KMS-11 (cell line): ENCODE data around the gene NLRP1.
A peak's percentile ranks its signal among the peaks of the same experiment; 100 is the strongest.

ENCODE experiments used
- H2AFZ ChIP-seq: fragments of 200-600 bp; sonication (generic); 2 replicates; pipeline ENCODE4 v1.6.1; 2016; ENCODE audit warnings: antibody characterized with exemption, mixed run types, low read depth
- H3K27ac ChIP-seq: fragments of 200-600 bp; sonication (generic); 2 replicates; pipeline ENCODE4 v1.6.1; 2016; ENCODE audit warnings: mild to moderate bottlenecking, mixed run types
- H3K27me3 ChIP-seq: fragments of 200-600 bp; sonication (generic); 2 replicates; pipeline ENCODE4 v1.6.1; 2017; ENCODE audit warnings: mild to moderate bottlenecking, low read depth, mixed run types, moderate library complexity; ENCODE audit not compliant: insufficient read depth
- H3K36me3 ChIP-seq: fragments of 200-600 bp; sonication (generic); 2 replicates; pipeline ENCODE4 v1.6.1; 2017; ENCODE audit warnings: mild to moderate bottlenecking, mixed run types; ENCODE audit not compliant: insufficient read depth
- H3K4me1 ChIP-seq: fragments of 200-600 bp; sonication (generic); 2 replicates; pipeline ENCODE4 v1.6.1; 2016; ENCODE audit warnings: mild to moderate bottlenecking, low read depth, mixed run types; ENCODE audit not compliant: poor library complexity, severe bottlenecking
- H3K4me2 ChIP-seq: fragments of 200-600 bp; sonication (generic); 2 replicates; pipeline ENCODE4 v1.7.0; 2016; ENCODE audit warnings: mild to moderate bottlenecking, mixed run types
- H3K4me3 ChIP-seq: fragments of 200-600 bp; sonication (generic); IDR thresholded peaks from 2 replicates; pipeline ENCODE4 v1.6.1; 2017; ENCODE audit warnings: low read depth, low read length, mixed read lengths; ENCODE audit not compliant: insufficient read depth
- H3K79me2 ChIP-seq: fragments of 200-600 bp; sonication (generic); 2 replicates; pipeline ENCODE4 v1.6.1; 2016; ENCODE audit warnings: low read depth, mixed run types; ENCODE audit not compliant: insufficient read depth
- H3K9ac ChIP-seq: fragments of 200-600 bp; sonication (generic); 2 replicates; pipeline ENCODE4 v1.6.1; 2016; ENCODE audit warnings: mild to moderate bottlenecking, mixed run types
- H4K20me1 ChIP-seq: fragments of 200-600 bp; sonication (generic); 2 replicates; pipeline ENCODE4 v1.6.1; 2016; ENCODE audit warnings: mild to moderate bottlenecking, mixed run types; ENCODE audit not compliant: insufficient read depth
- CTCF ChIP-seq: fragments of 200-600 bp; sonication (generic); conservative IDR thresholded peaks from 2 replicates; pipeline ENCODE4 v1.6.1; 2017; ENCODE audit warnings: low read depth, mild to moderate bottlenecking, antibody characterized with exemption, low read length, moderate library complexity, mixed read lengths

Gene NLRP1

DNA sequence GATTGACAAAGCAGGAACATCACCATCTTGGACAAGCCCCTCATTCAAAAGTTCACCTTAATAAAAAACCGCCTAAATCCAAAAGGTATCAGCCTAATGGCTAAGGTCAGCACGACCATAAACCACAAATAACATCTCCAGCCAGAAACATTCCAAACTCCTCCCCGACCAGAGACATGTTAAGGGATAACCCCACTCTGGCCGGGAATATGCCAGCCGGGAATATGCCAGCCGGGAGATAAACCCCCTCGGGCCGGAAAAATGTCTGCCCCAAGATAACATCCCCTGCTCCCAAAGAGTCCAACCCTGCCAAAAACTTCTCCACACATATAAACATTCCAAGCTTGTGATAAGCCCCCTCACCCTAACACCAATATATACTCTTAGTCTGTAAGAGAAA is 116.9 kb downstream of the NLRP1 start:
- H3K4me2 ChIP-seq = peak overlapping the region; percentile 33; the same call in 1 of the 2 replicates
- H3K36me3 ChIP-seq = no peaks in the 10 kb centered on the region
- H2AFZ ChIP-seq = no peak overlapping the region
- H3K79me2 ChIP-seq = peaks cover 17% of the 10 kb centered on the region; the same call in 1 of the 2 replicates
- no peak overlapping the region for H3K4me3 ChIP-seq
- H3K27ac ChIP-seq = no peak overlapping the region
- H4K20me1 ChIP-seq = no peaks in the 10 kb centered on the region
- no peaks in the 10 kb centered on the region for H3K4me1 ChIP-seq
- H3K9ac ChIP-seq = no peak overlapping the region
- no peak for TF ChIP-seq CTCF
- no peaks in the 10 kb centered on the region for H3K27me3 ChIP-seq

DNA sequence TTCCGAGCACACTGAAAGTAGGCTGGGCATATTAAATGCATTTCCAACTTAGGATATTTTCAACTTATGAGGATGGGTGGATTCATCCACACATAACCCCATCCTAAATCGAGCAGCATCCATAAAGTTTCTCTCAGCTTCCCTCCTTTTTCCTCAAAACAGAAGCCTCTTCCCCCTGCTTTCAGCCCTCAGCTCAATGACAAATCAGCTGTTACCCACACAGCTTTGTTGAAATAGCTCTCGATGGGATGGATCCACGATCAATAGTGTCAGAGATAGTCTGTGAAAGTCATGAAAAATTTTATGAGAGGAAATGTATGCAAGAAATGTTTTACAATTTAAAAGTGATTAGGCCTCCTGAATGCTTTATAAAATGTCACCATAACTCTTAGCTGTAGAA is 118.0 kb downstream of the NLRP1 start:
- no peak for TF ChIP-seq CTCF
- Histone ChIP-seq H3K4me1 (no peaks in the 10 kb centered on the region), H3K4me2 (no peak overlapping the region), H2AFZ (no peak overlapping the region), H3K27ac (no peak overlapping the region), H3K27me3 (no peaks in the 10 kb centered on the region), H3K79me2 (peaks cover 17% of the 10 kb centered on the region; the same call in 1 of the 2 replicates), H3K36me3 (no peaks in the 10 kb centered on the region), H4K20me1 (no peaks in the 10 kb centered on the region), H3K4me3 (no peak overlapping the region), H3K9ac (no peak overlapping the region)

DNA sequence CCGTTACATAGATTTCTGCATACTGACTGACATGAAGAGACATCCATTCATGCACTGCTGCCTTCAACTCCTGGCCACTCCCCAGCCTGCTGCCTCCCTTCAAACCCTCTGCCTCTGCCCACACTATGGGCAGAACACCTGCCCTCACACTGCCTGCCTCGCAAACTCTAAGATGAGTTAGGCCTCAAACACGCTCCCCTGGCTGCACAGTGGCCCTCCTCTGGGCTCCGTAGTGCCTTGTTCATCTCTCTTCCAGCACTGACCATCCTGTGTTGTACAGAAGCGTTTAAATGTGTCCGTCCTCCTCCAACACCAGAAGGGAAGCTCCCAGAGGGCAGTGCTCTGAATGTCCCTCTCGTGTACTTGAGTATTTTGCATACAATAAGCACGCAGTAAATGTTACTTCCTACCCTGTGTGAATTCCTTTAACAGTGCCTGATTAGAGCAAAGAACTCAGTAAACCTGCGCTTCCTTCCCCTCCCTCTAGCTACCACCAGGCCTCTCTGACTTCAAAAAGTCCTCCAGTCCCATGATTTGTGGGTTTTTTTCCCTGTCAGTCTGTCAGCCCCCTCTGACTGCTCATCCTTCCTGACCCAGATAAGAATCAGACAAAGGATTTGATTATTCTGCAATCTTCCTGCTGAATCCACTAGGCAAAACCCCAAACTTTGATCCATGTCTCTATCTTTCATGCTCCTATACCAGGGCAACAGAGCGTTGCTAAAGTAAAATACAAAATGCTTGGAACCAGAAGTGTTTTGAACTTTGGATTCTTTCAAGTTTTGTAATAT is 119.4 kb downstream of the NLRP1 start:
- no peak overlapping the region for H3K9ac ChIP-seq
- H3K4me1 ChIP-seq = no peaks in the 10 kb centered on the region
- no peak overlapping the region for H3K4me3 ChIP-seq
- no peak overlapping the region for H3K27ac ChIP-seq
- peaks cover 17% of the 10 kb centered on the region; the same call in 1 of the 2 replicates for H3K79me2 ChIP-seq
- H3K4me2 ChIP-seq = no peak overlapping the region
- no peaks in the 10 kb centered on the region for H3K36me3 ChIP-seq
- H2AFZ ChIP-seq = no peak overlapping the region
- no peaks in the 10 kb centered on the region for H4K20me1 ChIP-seq
- no peak for TF ChIP-seq CTCF
- H3K27me3 ChIP-seq = no peaks in the 10 kb centered on the region
